Activated CD8-positive, alpha-beta memory T cell treated with anti-CD3 and anti-CD28 coated beads for 36 hours (primary cell): ENCODE measurements around the gene CCDC137. TPM values are rescaled to one million over a fixed set of nuclear protein-coding genes. Genes with fewer than 3 reads are reported as not detected.
"Not testable (repeated sequence)": the region's sequence is repeated elsewhere in the genome, so short reads cannot be mapped to it uniquely, and the experiment has no call there.

Experiments used
- CTCF ChIA-PET: fragments of 350-600 bp; sonication (Branson Sonifier 250); formaldehyde crosslinking; loops from one replicate; lab custom pipeline; 2021; ENCODE audit warnings: antibody characterized with exemption; lab: Charles Lee
- POLR2A ChIA-PET: fragments of 350-600 bp; sonication (Branson Sonifier 250); formaldehyde crosslinking; loops from one replicate; lab custom pipeline; 2021; ENCODE audit warnings: antibody characterized with exemption; lab: Charles Lee
- total RNA-seq, 2 experiments: library from RNA; stranded (reverse); gene quantifications; one replicate each; pipeline ENCODE4 v1.2.3, GENCODE V29; 2021

CCDC137 gene
- total RNA-seq, 2 experiments from 2014 or later: 68.7 to 71.9 TPM

GRCh38 chr17:81673561-81674258, 7.2 kb downstream of the CCDC137 start:
- ChIA-PET CTCF (interaction anchor here (1.1 kb wide), 1 partner anchor 11 kb away, joined by 3 read pairs; no protein-coding TSS in a partner anchor), POLR2A (interaction anchor here (0.6 kb wide), 1 partner anchor 153 kb away, joined by 8 read pairs; no protein-coding TSS in a partner anchor)

- POLR2A ChIA-PET: not testable (repeated sequence)
- CTCF ChIA-PET: interaction anchor here (0.8 to 1.4 kb wide), 4 partner anchors 11 to 27 kb away, joined by 3 to 4 read pairs (median 3); partner anchors contain the start of gene MRPL12
Measured at GRCh38 chr17:81675515-81676221, 9.1 kb downstream of the CCDC137 start.

- POLR2A ChIA-PET: no interaction called here
- CTCF ChIA-PET: no interaction called here
Measured at GRCh38 chr17:81676906-81677305, 10.4 kb downstream of the CCDC137 start.

- ChIA-PET CTCF (interaction anchor here (0.7 kb wide), 1 partner anchor 11 kb away, joined by 3 read pairs; no protein-coding TSS in a partner anchor), POLR2A (no interaction called here)
Measured at GRCh38 chr17:81680150-81680549, 13.6 kb downstream of the CCDC137 start.

- ChIA-PET CTCF (interaction anchor here (2.0 to 5.3 kb wide), 2 partner anchors 14 to 21 kb away, joined by 5 to 26 read pairs; partner anchors contain the start of gene MRPL12), POLR2A (no interaction called here)
Measured at GRCh38 chr17:81681672-81682071, 15.1 kb downstream of the CCDC137 start.

GRCh38 chr17:81682565-81683207, 16.1 kb downstream of the CCDC137 start:
- ChIA-PET CTCF (interaction anchor here (0.6 to 5.3 kb wide), 6 partner anchors 10 to 130 kb away, joined by 3 to 26 read pairs (median 4); partner anchors contain the start of genes FAAP100 and MRPL12), POLR2A (interaction anchor here (0.9 to 1.8 kb wide), 7 partner anchors 17 to 460 kb away, joined by 3 to 13 read pairs (median 5); partner anchors contain the start of genes CEP131 and MRPL12)

GRCh38 chr17:81683208-81683583, 16.7 kb downstream of the CCDC137 start:
- ChIA-PET CTCF (interaction anchor here (1.1 to 5.3 kb wide), 5 partner anchors 11 to 131 kb away, joined by 3 to 26 read pairs (median 5); partner anchors contain the start of genes FAAP100 and MRPL12), POLR2A (interaction anchor here (0.6 to 1.8 kb wide), 10 partner anchors 13 to 460 kb away, joined by 3 to 13 read pairs (median 5); partner anchors contain the start of genes CCDC137, CEP131 and MRPL12)

GRCh38 chr17:81683584-81684441, 17.3 kb downstream of the CCDC137 start, which contains the start of the genes ARL16 and HGS:
ARL16 (minus strand) TSS chr17:81683797; CDS start chr17:81683753, 44 bp downstream.
HGS (plus strand) TSS chr17:81684011; CDS start chr17:81684067, 56 bp downstream.
- POLR2A ChIA-PET: interaction anchor here (0.6 to 1.8 kb wide), 14 partner anchors 9 to 461 kb away, joined by 3 to 13 read pairs (median 4); partner anchors contain the start of genes CCDC137, CEP131 and MRPL12
- CTCF ChIA-PET: interaction anchor here (0.9 to 5.3 kb wide), 8 partner anchors 10 to 131 kb away, joined by 3 to 26 read pairs (median 4); partner anchors contain the start of genes FAAP100 and MRPL12

- POLR2A ChIA-PET: interaction anchor here (0.6 to 1.8 kb wide), 6 partner anchors 9 to 43 kb away, joined by 3 to 13 read pairs (median 4); partner anchors contain the start of gene MRPL12
Measured at GRCh38 chr17:81684442-81684911, 17.9 kb downstream of the CCDC137 start.

GRCh38 chr17:81685108-81685507, 18.6 kb downstream of the CCDC137 start:
- CTCF ChIA-PET: interaction anchor here (1.1 to 5.3 kb wide), 4 partner anchors 11 to 18 kb away, joined by 3 to 26 read pairs (median 4); partner anchors contain the start of gene MRPL12
- POLR2A ChIA-PET: interaction anchor here (0.6 to 1.5 kb wide), 4 partner anchors 14 to 43 kb away, joined by 3 to 10 read pairs (median 4); no protein-coding TSS in a partner anchor

More at GRCh38 chr17:81684442-81684911, 17.9 kb downstream of the CCDC137 start:
- CTCF ChIA-PET: interaction anchor here (0.9 to 5.3 kb wide), 6 partner anchors 9 to 19 kb away, joined by 3 to 26 read pairs (median 4); partner anchors contain the start of gene MRPL12

GRCh38 chr17:81686614-81687013, 20.1 kb downstream of the CCDC137 start:
- ChIA-PET CTCF (no interaction called here), POLR2A (no interaction called here)

GRCh38 chr17:81687770-81688541, 21.4 kb downstream of the CCDC137 start:
- POLR2A ChIA-PET: interaction anchor here (0.6 kb wide), 1 partner anchor 36 kb away, joined by 3 read pairs; no protein-coding TSS in a partner anchor

GRCh38 chr17:81688616-81689015, 22.1 kb downstream of the CCDC137 start:
- ChIA-PET POLR2A (no interaction called here), CTCF (no interaction called here)

More at GRCh38 chr17:81687770-81688541, 21.4 kb downstream of the CCDC137 start:
- CTCF ChIA-PET: no interaction called here

- ChIA-PET CTCF (interaction anchor here (1.6 kb wide), 1 partner anchor 14 kb away, joined by 4 read pairs; no protein-coding TSS in a partner anchor), POLR2A (interaction anchor here (1.5 kb wide), 1 partner anchor 12 kb away, joined by 4 read pairs; no protein-coding TSS in a partner anchor)
Measured at GRCh38 chr17:81690066-81690465, 23.5 kb downstream of the CCDC137 start.

- ChIA-PET CTCF (interaction anchor here (1.6 kb wide), 1 partner anchor 14 kb away, joined by 4 read pairs; no protein-coding TSS in a partner anchor), POLR2A (interaction anchor here (1.5 kb wide), 1 partner anchor 12 kb away, joined by 4 read pairs; no protein-coding TSS in a partner anchor)
Measured at GRCh38 chr17:81690549-81690948, 24.0 kb downstream of the CCDC137 start.

- CTCF ChIA-PET: interaction anchor here (1.6 kb wide), 1 partner anchor 13 kb away, joined by 4 read pairs; no protein-coding TSS in a partner anchor
- POLR2A ChIA-PET: no interaction called here
Measured at GRCh38 chr17:81691196-81691595, 24.7 kb downstream of the CCDC137 start.
